ENCODE results near the gene FRY. TPM values are rescaled to one million over a fixed set of nuclear protein-coding genes. Genes with fewer than 3 reads are reported as not detected.

FRY gene
- total RNA-seq, 1 donor from 2014 or later: 75.6 TPM

DNA sequence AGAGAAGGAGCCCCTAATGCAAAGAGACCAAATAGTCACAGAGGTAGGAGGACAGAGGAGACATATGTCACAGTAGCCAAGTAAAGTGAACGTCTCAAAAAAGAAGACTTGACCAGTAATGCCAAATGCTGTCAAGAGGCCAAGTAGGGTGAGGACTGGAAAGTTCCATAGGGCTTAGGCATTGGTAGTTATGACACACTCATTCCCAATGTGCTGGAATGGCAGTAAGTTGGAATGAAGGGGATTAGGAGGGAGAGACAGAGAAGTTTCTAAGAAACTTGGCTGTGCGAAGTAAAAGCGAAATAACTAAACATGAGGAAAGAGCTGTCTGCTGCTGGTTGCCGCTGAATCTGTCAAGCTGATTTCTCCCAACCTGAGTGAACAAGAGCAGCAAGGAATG is 14.9 kb upstream of the FRY start:
- DNase-seq: no peak

GRCh38 chr13:32017474-32017873 is 14.1 kb upstream of the FRY start:
- no peak for DNase-seq

- DNase-seq: no peak
These were observed 11.9 kb upstream of the FRY start for GRCh38 chr13:32019612-32020233.

GRCh38 chr13:32021785-32022184 is 9.8 kb upstream of the FRY start:
- DNase-seq: no peak

DNA sequence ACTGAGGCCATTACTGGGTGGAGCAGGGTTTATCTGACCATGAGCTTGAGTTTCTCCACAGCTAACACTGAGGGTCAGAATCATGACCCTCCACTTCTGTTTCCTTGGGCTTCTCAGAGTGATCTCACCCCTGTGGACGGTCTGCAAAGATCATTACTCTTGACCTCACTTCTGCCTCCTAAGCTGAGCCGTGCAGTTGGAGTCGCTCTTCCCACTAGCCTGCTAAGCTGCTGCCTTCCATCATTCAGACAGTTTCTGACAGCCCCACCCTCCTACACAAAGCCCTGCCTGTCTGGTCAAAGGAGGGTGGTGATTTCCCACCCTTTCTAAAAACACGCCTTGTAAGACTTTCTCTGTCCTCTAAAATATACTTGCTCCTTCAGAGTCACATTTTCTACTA is 9.3 kb upstream of the FRY start:
- no peak for DNase-seq

DNA sequence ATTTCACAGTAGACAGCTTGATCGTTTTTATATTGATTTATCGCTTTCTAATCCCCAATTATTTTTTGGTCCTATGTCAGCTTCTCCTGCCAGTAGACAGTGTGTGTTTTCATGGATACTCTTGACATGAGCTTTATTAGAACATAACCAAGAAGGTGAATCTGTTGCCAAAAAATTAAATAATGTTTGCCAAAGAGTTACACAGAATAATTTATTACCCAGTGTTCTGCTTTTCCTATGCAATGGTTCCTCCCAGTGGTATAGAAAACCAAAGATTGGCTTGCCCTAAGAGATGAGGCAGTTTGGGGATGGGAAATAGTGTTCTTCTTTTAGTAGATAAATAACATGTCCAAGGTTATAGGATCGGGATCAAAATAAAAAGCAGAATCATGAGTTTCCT is 8.5 kb upstream of the FRY start:
- no peak for DNase-seq

- no peak for DNase-seq
These were observed 7.9 kb upstream of the FRY start for GRCh38 chr13:32023698-32024097.

DNA sequence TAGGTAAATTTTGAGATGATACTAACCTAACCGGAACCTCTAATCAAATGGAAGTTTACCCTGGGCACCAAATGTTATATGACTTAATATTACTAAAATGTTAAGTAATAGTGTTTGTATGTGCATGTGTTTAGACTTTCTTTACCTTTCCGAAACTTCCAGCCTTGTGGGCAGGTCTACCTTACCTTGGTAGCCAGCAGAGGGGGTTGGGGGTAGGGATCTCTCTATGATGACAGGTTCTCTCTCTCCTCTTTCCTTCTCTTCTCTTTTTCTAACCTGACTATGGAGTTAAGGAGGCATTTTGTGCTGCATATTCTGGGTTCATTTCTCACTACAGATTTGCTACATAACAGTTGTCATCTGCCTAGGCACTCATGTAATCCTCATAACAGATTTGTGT is 6.8 kb upstream of the FRY start:
- no peak for DNase-seq

DNA sequence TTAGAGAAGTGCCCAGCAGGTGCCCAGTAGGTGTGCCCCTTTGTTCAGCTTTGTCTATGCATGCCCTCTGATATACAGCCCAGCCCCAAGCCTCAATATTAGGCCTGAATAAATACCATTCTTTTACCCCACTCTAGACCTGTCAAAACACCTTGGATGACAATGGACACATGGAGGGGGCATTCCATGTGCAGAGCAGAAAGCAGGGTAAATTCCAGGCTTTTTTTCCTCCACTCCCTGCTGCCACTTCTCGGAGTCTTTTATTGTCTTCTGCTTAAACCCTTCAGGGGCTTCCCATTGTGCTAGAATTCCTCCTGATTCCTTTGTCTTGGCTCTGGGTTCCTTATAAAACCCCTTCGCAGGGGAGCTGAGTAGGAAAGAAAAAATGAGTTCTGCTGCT is 5.8 kb upstream of the FRY start:
- no peak for DNase-seq

DNA sequence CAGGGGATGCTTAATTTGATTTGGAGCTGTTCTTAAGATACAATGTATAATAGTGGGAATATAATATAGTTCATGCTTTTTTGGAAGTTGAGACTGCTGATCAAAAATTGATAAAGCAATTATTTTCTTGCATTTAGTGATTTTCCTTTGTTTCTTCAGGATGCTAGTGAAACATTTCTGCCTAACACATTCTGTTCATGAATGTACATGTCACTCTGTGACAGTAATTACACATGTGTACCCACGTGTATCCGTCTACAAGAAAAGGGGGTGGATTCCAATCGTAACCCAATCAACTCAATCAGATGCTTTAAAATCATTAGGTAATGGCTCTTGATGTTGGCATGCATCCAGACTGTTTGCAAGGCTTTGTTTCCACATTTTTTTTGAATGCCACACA is 5.0 kb upstream of the FRY start:
- no peak for DNase-seq

DNA sequence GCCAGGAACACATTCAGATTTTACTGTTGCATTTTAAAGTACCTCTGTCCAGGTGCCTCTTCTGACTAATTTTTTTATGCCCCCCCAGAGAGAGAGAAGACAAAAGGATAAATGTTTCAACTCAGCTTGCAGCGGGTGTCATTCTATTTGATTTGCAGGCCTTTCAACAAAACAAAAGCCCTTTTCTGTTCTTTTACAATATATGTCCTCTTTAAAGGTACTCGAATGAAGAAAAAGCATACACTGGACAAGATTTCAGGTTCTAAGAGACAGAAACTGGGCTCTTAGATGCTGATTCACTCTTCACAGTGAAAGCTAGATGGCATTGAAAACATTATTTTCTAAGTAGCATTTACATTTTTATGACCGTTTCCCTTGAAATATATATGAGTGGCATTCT is 2.9 kb upstream of the FRY start:
- DNase-seq: no peak

DNA sequence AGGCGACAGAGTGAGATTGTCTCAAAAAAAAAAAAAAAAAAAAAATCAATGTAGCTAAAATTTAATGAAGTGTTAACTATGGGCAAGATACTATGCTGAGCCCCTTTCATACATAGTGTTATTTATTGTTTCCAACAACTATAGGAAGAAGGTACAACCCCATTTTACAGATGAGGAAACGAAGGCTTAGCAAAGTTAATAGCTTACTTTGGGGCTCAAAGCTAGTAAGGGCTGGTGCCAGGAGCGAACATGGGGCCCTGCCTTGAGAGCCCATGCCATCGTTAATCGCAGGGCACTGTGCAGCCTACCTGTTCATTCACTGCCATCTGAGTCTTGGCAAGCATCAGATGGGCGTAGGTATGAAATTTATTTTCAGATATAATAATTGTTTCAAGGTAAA is 1.9 kb upstream of the FRY start:
- DNase-seq: no peak

- DNase-seq: no peak
These were observed 319 bp downstream of the FRY start for GRCh38 chr13:32031815-32032370.

DNA sequence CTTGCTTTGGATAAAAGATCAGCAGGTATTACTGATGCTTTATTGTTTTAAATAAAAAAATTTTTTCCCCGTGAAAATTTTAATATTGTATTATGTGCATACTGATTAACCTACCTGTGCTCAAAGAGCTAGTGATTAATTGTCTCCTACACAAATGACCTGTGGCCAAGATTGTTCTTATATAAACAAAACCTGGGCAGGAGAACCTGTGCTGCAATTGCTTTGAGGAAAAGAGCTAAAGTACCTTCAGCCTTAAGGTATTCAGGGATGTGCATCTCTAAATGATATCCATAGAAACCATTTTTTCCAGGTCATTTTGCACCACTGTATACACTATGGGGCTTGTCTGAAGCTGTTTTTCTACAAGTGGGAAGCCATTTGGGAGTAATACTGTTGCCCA is 1.2 kb downstream of the FRY start:
- no peak for DNase-seq

DNA sequence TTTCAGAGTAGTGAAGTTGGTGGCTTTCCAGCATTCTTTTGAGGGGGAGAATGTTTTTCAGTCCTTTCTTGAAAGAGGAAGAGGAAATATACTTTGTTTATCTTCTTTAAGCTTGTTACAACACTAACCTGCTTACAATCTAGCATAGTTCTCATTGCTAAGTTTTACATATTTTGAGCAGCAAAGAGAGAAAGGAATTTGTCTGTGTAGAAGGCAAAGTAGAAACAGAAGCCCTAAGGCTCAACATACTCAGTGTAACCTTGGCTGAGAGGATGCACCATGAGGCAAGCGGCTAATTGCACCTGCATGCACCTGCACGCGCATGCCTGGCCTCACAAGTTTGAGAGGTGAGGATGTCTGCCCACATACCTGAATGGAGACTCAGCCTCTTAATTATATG is 2.2 kb downstream of the FRY start:
- DNase-seq: no peak

GRCh38 chr13:32035716-32036115 is 4.1 kb downstream of the FRY start:
- no peak for DNase-seq

DNA sequence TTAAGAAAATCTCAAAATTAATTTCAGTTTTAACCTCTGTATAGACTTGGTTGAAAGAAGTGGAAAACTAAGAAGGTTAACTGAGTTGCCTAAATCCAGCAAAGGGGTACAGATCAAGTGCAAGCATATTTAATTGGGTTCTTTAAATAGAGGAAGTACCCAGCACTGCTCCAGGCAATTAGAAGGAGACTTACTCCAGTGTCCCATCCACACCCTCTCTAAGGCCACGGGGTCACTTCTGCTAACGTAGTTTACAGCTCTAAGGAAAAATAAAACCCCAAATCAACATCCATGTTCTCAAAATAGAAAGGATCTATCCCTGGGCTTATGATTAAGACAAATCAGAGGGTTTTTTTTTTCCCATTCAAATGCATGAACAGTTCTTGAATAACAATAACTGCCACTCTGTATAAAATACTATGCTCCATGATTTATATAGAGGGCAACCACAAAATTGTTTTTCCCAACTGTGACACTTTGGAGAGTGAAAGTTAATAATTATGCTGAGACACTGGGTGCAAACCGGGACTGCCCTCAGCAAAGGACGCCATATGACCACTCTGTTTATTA is 4.6 kb downstream of the FRY start:
- no peak for DNase-seq

DNA sequence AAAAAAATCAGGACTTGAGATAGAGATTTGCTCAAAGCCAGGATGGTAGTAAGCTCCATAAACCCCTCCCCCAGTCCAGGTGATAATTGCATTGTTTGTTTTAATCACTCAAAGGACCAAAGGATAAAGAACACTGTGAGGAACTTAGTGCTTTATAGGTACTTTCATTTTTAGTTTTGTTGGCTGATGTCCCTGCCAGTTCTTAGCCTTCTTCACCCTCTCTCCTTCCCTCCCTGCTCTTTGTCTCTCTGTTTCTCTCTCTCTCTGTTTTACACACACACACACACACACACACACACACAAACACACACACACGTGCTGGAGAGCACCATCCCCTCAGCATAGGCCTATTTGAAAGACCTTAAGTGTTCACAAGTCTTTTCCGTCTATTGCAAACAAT is 5.2 kb downstream of the FRY start:
- DNase-seq: no peak

DNA sequence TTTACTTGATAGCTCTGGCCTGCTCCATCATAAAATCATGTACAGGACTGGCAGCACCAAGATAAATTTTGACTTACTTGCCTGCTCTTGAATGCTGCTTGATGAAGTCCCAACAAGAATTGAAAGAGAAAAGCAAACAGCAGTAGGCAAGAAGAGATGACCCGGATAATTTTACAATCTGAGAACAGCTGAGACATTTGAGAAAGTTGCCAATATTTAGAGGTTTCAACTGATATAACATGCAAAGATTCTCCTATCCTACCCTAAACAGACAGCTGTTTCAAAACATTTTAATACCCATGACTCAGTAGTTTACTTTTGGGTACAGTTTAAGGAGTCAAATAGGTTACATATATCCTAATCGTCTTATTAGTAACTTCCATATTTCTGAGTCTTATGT is 5.9 kb downstream of the FRY start:
- no peak for DNase-seq

- no peak for DNase-seq
These were observed 6.8 kb downstream of the FRY start for GRCh38 chr13:32038343-32038742.

- no peak for DNase-seq
These were observed 7.5 kb downstream of the FRY start for GRCh38 chr13:32039056-32039455.

DNA sequence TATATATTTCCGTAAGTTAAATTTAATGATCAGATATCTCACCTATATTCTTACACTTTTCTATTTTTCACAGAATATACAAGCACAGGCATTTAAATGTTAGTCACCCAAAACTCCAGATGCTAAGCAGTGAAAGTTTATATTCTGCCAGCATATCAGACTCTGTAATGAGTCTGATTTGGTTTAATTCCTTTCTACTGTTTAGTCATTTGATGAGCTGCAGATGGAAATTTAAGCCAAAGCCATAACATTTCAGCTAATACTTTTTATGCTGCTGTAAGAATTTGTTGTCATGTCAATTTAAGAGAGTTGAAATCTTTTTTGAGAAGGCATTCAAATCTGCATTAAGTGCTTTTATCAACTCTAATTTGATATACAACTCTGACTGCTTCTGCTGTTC is 8.0 kb downstream of the FRY start:
- no peak for DNase-seq

DNA sequence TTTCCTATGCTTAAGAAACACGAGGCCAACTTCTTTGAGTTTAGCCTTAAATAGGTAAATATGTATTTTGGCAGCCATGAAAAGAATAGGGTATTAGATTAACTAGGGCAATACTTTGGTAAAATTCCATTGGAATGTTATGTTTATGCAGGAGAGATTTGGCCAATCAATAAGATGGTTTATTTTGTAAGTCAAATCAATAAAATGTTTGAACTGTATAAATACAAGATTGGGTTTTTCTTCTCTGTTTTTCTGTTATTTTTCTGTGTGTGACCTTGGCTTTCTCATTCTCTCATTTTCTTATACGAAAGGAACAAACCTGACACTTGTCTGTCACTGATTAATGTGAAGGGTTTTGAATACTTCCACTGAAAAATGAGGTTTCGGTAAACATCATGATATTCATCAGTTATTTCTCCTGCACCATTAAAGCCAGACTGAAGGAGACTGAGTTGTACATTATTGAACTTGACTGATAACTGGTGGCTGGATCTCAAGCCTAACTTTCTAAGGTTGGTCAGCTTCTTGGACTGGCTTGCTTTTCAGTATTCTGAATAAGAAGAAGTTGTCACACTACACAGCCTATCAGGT is 8.6 kb downstream of the FRY start:
- DNase-seq: no peak

- DNase-seq: no peak
These were observed 9.1 kb downstream of the FRY start for GRCh38 chr13:32040689-32041088.

Data from occipital lobe (tissue), 2 donors.